ENCODE data around the gene ARG2.

DNA sequence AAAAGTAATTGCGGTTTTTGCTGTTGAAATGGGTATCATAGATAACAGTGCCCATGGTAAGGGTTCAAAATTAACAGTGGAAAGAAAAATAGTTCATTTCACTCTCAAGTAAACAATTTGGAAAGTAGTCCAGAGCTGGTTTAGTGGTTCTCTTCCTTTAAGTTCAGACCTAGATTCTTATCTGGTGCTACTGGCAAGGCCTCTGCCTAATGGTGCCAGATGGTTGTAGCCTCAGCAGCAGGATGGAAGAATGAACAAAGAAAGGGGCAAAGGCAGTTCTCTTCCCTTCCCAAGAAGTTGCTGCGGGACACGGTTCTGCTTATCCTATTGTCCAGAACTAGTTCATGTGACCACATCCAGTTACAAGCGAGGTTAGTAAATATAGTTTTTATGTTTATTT is 10.5 kb downstream of the ARG2 start:
- TF ChIP-seq ZNF274 (IDR thresholded peaks at IDR 0.05; ENCODE audit: low read depth, low read length) (no peak), YY1 (IDR thresholded peaks at IDR 0.05; ENCODE audit: insufficient read depth, insufficient read length) (no peak), SUZ12 (IDR thresholded peaks at IDR 0.05; ENCODE audit: extremely low read depth, insufficient read depth, insufficient read length) (no peak)

All from NT2/D1 (cell line).